Dermis microvascular lymphatic vessel endothelial cell (primary cell): ENCODE results near the gene TTLL10. TPM values are rescaled to one million over a fixed set of nuclear protein-coding genes. Genes with fewer than 3 reads are reported as not detected.
"Not testable (repeated sequence)": the region's sequence is repeated elsewhere in the genome, so short reads cannot be mapped to it uniquely, and the experiment has no call there.

ENCODE experiments used
- DNase-seq, 2 donors: peaks; one replicate each; pipeline versions ENCODE4 v3.0.0 to v3.0.0-alpha.2; 2010; ENCODE audit warnings: low read depth in 2 of 2
- total RNA-seq: library from RNA; depleted of rRNA; stranded (reverse); fragments of >200 nt; gene quantifications from 2 replicates; pipeline ENCODE4 v1.2.1, GENCODE V29; 2014

Gene TTLL10
- total RNA-seq, 1 donor from 2014 or later = not detected

DNA sequence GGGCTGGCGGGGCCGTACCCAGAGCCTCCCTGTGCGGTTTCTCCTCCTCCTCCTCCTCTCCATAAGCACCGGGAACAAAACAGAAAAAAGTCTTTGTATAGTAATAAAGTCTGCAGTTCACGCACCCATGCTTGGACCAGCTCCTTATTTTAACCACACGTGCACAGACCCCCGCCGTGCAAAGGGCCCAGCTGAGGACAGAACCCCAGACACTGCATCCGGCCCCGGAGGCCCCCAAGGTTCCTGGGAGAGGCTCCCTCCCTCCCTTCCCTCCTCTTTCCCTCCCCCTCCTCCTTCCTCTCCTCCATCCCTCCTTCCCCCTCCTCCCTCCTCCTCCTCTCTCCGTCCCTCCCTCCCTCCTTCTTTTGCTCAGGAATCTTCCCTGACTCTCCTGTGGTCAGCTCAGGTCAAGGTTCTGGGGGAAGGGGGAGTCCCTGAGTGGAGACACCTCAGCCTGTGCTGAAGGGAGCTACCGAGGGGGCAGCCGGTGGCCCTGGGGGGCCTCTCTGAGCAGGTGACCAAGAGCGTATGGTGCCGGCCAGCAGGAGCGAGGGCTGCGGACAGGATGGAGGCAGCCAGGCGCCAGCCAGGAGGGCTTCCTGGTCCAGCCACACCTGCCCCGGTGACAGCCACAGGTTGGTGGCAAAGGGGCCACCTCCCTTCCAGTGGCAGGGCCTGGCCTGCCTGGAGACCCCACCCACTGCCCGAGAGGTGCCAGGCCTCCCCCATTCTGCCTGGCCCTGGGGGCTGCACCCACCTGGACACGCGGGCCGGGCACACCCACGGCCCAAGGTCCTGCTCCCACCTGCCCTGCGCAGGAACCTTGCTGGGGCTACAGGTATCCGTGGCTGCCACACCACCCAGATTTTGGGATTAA lies 3.2 kb upstream of the TTLL10 start:
- no peak for DNase-seq

- DNase-seq = no peak
These were observed 2.5 kb upstream of the TTLL10 start for GRCh38 chr1:1171161-1171545.

- DNase-seq = no peak
These were observed 1.9 kb upstream of the TTLL10 start for GRCh38 chr1:1171546-1172340.

DNA sequence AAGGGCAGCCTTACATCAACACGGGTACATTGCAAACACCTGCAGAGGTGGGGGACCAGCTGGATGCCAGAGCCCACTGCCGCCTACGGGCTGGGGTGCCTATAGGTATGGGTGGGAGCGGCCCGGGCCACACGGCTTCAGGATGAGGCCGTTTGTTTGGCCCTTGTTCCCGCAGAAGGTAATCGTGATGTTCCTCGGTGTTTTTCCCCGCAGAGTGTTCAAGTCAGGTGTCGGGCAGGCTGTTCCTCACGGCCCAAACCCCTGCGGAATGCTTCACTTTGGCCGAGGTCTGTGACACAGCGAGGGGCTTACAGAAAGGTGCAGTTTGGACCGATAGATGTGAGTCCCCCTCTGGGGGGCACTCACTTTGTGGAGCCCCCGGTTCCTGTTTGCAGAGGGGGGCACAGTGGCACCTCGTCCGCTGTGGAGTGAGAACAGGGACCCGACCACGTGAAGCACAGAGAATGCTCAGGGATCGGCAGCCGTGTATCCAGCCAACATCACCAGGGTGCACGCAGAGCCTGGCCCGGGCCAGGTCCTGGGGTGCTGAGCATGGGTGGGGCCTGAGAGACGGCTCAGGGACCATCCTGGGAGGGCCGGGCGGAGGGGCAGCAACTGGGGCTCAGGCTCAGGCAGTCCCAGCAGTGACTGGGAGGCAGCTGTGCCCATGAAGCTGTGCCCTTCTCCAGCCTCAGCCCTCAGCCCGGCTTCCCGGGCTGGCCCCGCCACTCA lies 453 bp upstream of the TTLL10 start:
- DNase-seq = no peak

DNA sequence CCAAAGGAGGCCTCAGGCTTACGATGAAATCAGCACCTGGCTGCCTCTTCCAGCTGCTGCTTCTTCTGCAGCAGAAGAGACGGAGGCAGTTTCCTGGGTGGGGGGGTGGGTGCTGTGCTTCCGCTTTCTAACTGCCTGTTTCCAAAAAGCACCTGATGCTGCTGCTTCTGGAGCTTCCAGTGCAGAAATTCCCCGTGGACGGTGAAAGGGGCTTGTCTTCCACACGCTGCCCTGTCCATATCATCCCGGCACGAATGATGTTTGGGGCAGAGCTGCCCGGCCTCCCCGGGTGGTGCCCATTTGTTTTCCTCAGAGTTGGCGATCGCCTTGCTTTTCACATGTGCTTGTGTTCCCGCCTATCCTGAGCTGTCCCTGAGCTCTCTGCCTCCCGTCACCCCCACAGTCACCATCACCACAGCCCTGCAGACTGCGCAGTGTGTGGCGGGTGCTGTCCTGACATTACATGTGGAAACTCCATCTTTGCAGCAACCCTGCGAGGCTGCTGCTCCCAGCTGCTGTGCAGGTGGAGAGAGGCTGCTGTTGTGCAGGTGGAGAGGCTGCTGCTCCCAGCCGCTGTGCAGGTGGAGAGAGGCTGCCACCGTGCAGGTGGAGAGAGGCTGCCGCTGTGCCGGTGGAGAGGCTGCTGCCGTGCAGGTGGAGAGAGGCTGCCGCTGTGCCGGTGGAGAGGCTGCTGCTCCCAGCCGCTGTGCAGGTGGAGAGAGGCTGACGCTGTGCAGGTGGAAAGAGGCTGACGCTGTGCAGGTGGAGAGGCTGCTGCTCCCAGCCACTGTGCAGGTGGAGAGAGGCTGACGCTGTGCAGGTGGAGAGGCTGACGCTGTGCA lies 1.8 kb downstream of the TTLL10 start:
- DNase-seq = no peak

GRCh38 chr1:1176063-1176761 lies 2.5 kb downstream of the TTLL10 start:
- DNase-seq = not testable (repeated sequence)

DNA sequence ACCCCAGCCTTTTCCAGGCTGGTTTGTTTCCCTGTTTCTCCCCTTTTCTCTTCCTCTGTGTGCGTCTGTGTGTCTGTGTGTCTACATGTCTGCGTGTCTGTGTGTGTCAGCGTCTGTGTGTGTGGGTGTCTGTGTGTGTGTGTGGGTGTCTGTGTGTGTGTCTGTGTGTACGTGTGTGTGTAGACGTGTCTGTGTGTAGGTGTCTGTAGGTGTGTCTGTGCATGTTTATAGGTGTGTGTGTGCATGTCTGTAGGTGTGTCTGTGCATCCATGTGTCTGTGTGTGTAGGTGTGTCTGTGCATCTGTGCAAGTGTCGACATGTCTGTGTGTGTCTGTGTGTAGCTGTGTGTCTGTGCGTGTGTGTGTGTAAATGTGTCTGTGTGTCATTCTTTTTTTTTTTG lies 3.3 kb downstream of the TTLL10 start:
- DNase-seq = no peak

GRCh38 chr1:1177452-1178206 lies 3.9 kb downstream of the TTLL10 start:
- DNase-seq = no peak

DNA sequence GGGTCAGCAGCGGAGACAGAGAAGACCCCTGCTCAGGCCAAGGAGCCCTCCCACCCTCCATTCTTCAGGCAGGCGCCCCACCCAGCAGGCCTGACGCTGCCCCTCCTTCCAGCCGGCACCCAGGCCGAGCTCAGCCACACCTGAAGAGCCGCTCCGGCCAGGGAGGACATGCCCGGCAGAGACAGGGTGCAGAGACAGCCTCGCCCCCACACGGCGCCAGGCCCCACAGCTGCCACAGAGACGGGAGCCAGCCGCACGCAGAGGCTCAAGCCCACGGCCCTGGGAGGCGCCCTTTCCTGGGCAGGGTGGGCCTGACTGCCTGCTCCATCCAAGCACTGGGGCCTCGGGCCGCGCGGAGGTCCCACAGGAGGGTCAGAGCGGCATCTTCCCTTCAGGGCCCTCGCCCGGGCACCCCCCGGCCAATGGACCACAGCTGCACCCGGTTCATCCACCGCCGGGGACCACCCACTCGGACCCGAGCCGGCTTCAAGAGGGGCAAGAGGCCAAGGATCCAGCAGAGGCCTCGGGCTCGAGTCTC lies 5.2 kb downstream of the TTLL10 start:
- DNase-seq = no peak

DNA sequence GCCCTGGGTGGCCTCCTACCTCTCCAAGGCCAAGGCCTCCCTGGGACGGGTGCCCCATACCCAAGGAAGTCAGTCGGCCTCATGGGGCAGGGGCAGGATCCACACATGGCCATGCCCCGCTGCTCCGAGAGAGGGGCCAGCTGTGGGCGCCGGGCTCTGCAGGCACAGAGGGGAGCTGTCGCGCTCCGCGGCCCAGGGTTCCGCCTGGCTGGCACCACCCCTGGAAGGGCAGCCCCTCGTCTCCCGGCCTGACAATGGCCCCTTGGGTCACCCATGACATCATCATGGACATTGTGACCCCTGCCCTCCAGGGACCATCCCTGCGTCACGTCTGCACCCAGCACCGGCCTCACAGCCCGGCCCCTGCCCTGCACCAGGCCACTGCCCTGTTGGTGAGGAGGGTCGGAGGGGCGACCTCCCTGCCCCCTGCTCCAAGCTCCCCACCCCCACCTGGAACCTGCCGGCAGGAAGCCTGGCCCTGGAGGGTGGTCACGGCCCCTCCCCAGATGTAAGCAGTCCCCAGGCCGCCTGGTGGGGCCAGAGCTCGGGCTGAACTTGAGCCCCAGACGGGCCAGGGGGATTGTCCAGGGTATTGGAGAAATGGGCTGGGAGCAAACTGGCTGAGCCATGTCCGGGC lies 5.8 kb downstream of the TTLL10 start:
- DNase-seq = no peak

GRCh38 chr1:1179983-1180861 lies 6.5 kb downstream of the TTLL10 start:
- DNase-seq = no peak

DNA sequence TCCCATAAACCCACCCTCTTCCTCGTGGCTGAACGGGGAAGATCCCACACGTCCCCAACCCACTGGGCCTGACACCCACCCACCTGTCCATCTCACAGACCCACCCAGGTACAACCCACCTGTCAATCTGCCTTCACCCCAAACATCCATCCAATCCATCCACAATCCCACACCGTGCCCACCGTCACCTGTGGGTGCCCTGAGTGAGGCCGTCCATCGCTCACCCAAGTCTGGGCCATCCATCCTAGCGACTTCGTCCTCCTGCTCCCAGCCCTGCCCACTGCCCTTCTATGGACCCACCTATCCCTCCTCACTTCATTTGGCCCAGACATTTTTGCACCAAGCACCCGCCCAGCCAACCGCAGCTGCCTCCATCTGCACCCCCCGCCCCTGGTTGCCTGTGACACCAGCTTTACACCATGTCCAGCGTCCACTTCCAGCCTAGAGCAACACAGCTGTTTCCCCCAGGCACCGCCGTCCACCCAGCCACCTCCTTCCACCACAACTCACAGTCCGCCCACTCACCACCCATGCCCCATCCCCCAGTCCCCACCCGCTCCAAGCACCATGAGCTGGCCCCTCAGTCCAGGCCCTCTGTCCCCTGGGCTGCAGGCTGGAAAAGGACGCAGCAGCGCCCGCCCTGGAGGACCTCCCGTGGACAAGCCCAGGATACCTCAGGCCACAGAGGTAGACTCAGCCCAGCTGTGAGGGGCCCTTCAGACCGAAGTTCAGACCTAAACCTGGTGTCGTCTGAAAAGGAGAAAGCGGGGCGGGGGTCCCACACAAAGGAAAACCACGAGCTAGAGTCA lies 7.7 kb downstream of the TTLL10 start:
- no peak for DNase-seq

- no peak for DNase-seq
These were observed 8.3 kb downstream of the TTLL10 start for GRCh38 chr1:1181938-1182410.

DNA sequence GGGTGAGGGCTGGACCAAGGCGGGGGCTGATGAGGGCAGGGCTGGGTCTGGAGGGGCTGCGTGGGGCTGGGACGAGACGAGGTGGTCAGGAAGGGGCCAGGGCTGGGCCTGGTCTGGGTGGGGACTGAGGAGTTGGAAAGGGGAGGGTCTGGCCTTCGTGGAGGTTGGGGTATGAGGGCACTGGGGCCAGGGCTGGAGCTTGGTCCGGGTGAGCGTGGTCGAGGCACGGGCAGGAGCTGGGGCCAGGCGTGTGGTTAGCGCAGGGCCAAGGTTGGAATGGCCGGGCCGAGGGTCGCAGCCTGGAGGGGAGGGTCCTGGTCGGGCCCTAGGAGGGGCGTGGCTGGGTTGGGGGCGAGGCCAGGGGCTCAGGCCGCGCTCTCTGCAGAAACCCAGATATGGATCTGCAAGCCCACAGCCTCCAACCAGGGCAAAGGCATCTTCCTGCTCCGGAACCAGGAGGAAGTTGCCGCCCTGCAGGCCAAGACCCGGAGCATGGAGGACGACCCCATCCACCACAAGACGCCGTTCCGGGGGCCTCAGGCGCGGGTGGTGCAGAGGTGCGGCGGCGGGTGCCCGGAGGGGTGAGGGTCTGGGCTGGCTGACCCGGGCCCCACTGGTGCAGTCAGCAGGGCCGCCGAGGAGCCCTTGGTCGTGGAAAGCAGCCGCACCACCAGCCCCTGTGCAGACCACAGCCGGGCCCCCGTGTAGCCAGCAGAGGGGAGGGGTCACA lies 9.0 kb downstream of the TTLL10 start:
- DNase-seq = no peak

DNA sequence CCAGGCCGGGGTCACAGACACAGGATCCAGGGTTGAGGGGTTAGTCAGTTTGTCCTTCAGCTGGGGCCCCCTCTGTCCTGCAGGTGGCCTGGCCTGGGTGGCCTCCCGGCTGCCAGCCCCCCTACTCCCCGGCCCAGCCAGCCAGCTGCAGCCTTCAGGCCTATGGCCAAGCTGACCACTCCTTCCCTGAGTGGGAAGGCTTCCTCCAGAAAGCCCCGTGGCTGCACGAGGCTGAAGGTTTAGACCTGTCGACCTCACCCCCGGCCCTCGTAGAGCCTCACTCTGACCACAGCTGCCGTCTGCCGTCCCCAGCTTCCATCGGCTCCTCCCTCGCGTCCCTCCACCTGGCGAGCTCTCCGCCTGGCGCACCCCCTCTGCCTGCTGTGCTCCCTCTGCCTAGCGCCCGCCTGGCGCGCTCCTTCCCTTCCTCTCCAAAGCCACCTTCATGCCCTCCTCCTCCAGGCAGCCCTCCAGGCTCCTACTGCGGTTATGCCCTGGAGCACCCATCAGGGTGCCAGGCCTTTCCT lies 9.6 kb downstream of the TTLL10 start:
- no peak for DNase-seq
